CD14-positive monocyte (primary cell): ENCODE data around the gene CTNNA2. TPM values are rescaled to one million over a fixed set of nuclear protein-coding genes. Genes with fewer than 3 reads are reported as not detected.

ENCODE experiments used
- DNase-seq, 3 donors: peaks; one replicate each; pipeline ENCODE4 v3.0.0-alpha.2; 2011 to 2022
- H2AFZ ChIP-seq: 2 replicates; pipeline ENCODE4 v1.6.0; 2012; ENCODE audit warnings: mild to moderate bottlenecking, low read depth, low read length, inconsistent platforms; ENCODE audit not compliant: insufficient read depth, poor library complexity, severe bottlenecking
- H3K27ac ChIP-seq, 2 donors: 1 replicate in 1 of 2; 2 replicates in 1 of 2; pipeline ENCODE4 v1.5.1; 2012 to 2013; ENCODE audit warnings: low read length in 2 of 2, control low read depth in 1 of 2, inconsistent platforms in 1 of 2, low read depth in 1 of 2, mild to moderate bottlenecking in 1 of 2
- H3K27me3 ChIP-seq, 2 donors: one replicate each; pipeline versions ENCODE4 v1.6.0 to v1.6.1; 2011 to 2013; ENCODE audit warnings: low read length in 2 of 2; ENCODE audit not compliant: control insufficient read depth in 2 of 2, insufficient read depth in 2 of 2
- H3K36me3 ChIP-seq, 2 donors: replicated peaks in 1 of 2; 1 replicate in 1 of 2; 2 replicates in 1 of 2; pipeline versions ENCODE4 v1.5.1 to v1.6.1; 2012 to 2013; ENCODE audit warnings: low read length in 2 of 2, control low read depth in 1 of 2, inconsistent platforms in 1 of 2, mild to moderate bottlenecking in 1 of 2; ENCODE audit not compliant: insufficient read depth in 2 of 2, control insufficient read depth in 1 of 2
- H3K4me1 ChIP-seq, 2 donors: 1 replicate in 1 of 2; 2 replicates in 1 of 2; pipeline versions ENCODE4 v1.5.1 to v1.6.1; 2012 to 2013; ENCODE audit warnings: low read length in 2 of 2, control low read depth in 1 of 2, inconsistent platforms in 1 of 2, mild to moderate bottlenecking in 1 of 2, moderate library complexity in 1 of 2; ENCODE audit not compliant: insufficient read depth in 2 of 2, control insufficient read depth in 1 of 2
- H3K4me2 ChIP-seq: replicated peaks from 2 replicates; pipeline ENCODE3; 2012; ENCODE audit warnings: low read length, moderate library complexity, mild to moderate bottlenecking; ENCODE audit not compliant: poor library complexity, severe bottlenecking; ENCODE audit errors: extremely low read depth
- H3K4me3 ChIP-seq, 3 experiments: fragments of 200-600 bp in 1 of 3; sonication (generic) in 1 of 3; replicated peaks in 1 of 3; 1 replicate in 2 of 3; 2 replicates in 1 of 3; pipeline ENCODE4 v1.5.1; 2011 to 2013; ENCODE audit warnings: low read length in 3 of 3, mild to moderate bottlenecking in 3 of 3, control low read depth in 2 of 3, low read depth in 2 of 3, inconsistent platforms in 1 of 3, moderate library complexity in 1 of 3
- H3K79me2 ChIP-seq: 2 replicates; pipeline ENCODE4 v1.6.0; 2012; ENCODE audit warnings: mild to moderate bottlenecking, control low read depth, inconsistent platforms, low read length, moderate library complexity; ENCODE audit not compliant: insufficient read depth
- H3K9ac ChIP-seq: 2 replicates; pipeline ENCODE4 v1.6.0; 2017; ENCODE audit warnings: low read length, mild to moderate bottlenecking; ENCODE audit not compliant: insufficient read depth, poor library complexity, severe bottlenecking
- H3K9me3 ChIP-seq, 2 donors: replicated peaks in 1 of 2; 1 replicate in 1 of 2; 2 replicates in 1 of 2; pipeline versions ENCODE4 v1.5.1 to v1.6.1; 2012 to 2013; ENCODE audit warnings: low read length in 2 of 2, control low read depth in 1 of 2; ENCODE audit not compliant: control insufficient read depth in 1 of 2, insufficient read depth in 1 of 2
- H4K20me1 ChIP-seq: 2 replicates; pipeline ENCODE4 v1.6.0; 2012; ENCODE audit warnings: mild to moderate bottlenecking, low read length, control low read depth, moderate library complexity; ENCODE audit not compliant: insufficient read depth
- H3K27ac Mint-ChIP-seq, 7 donors: one replicate each; pipeline ENCODE4 v1.8.0; 2020; ENCODE audit warnings: mild to moderate bottlenecking in 7 of 7, mixed read lengths in 7 of 7, moderate library complexity in 6 of 7, inconsistent platforms in 2 of 7
- H3K27me3 Mint-ChIP-seq, 3 donors: one replicate each; pipeline ENCODE4 v1.8.0; 2021 to 2022; ENCODE audit warnings: low read depth in 3 of 3, mild to moderate bottlenecking in 3 of 3, mixed read lengths in 3 of 3, moderate library complexity in 3 of 3, inconsistent platforms in 1 of 3
- H3K36me3 Mint-ChIP-seq, 2 donors: one replicate each; pipeline ENCODE4 v1.8.0; 2020; ENCODE audit warnings: mixed read lengths in 2 of 2, inconsistent platforms in 1 of 2, mild to moderate bottlenecking in 1 of 2
- H3K4me1 Mint-ChIP-seq: one replicate; pipeline ENCODE4 v1.8.0; 2020; ENCODE audit warnings: mild to moderate bottlenecking, mixed read lengths
- H3K4me3 Mint-ChIP-seq, 2 donors: one replicate each; pipeline ENCODE4 v1.8.0; 2020; ENCODE audit warnings: mild to moderate bottlenecking in 2 of 2, mixed read lengths in 2 of 2, moderate library complexity in 1 of 2
- H3K9me3 Mint-ChIP-seq, 7 donors: one replicate each; pipeline ENCODE4 v1.8.0; 2020 to 2022; ENCODE audit warnings: mixed read lengths in 7 of 7, mild to moderate bottlenecking in 6 of 7, moderate library complexity in 6 of 7, inconsistent platforms in 2 of 7
- WGBS: methylation state at CpG from one replicate; pipeline ENCODE4 v1.1.5; 2013; ENCODE audit warnings: missing lambda C conversion rate; ENCODE audit not compliant: insufficient coverage; 5-methylcytosine and 5-hydroxymethylcytosine counted together
- intact Hi-C, 2 donors: fragments of 100-400 bp; cut with micrococcal nuclease; formaldehyde crosslinking; loops; one replicate each; pipeline versions ENCODE4 v1.15.0 to v1.15.1; 2023
- polyA plus RNA-seq, 3 donors: library from polyadenylated mRNA; depleted of rRNA in 1 of 3; unstranded in 2 of 3; stranded (reverse) in 1 of 3; fragments of 300-500 nt in 2 of 3; fragments of >200 nt in 1 of 3; fragmentation: Illumina TruSeq in 2 of 3; gene quantifications; 1 replicate in 2 of 3; 2 replicates in 1 of 3; pipeline ENCODE4 v1.2.3, GENCODE V29; 2012 to 2021
- TF ChIP-seq, protein P1 (sequence below): fragments of 200-600 bp; IDR thresholded peaks from one replicate; pipeline ENCODE4 v1.8.0; 2022; ENCODE audit warnings: antibody characterized with exemption, mild to moderate bottlenecking

CTNNA2 gene
- polyA plus RNA-seq, 3 donors = not detected

DNA sequence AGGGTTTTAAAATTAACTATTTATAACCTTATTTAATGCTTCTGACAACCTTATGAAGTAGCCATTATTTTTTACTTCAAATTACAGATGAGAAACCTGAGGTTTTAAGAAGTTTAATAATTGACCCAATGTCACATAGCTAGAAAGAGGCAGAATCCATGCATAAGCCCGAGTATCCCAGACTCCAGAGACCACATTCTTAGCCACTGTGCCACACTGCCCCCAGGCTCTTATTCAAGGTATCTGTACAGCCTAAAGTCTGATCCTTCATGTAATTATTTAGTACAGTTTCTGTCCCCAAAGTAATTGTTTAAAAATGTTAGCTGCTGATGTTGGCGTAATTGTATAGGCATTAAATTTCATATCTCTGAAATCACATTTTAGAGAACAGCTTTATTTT is 916.4 kb downstream of the CTNNA2 start:
- Histone ChIP-seq H3K27ac (no peak overlapping the region), H3K9me3 (peaks cover 0 to 4% of the 10 kb centered on the region in 2 donors), H2AFZ (no peak overlapping the region), H3K79me2 (no peaks in the 10 kb centered on the region), H3K4me1 (no peaks in the 10 kb centered on the region), H3K36me3 (no peaks in the 10 kb centered on the region), H3K4me3 (no peak overlapping the region), H3K4me2 (no peak overlapping the region), H4K20me1 (no peaks in the 10 kb centered on the region), H3K9ac (no peak overlapping the region), H3K27me3 (no peaks in the 10 kb centered on the region)
- Mint-ChIP-seq H3K4me1 (no peaks in the 10 kb centered on the region), H3K36me3 (no peaks in the 10 kb centered on the region), H3K27ac (no peak overlapping the region), H3K4me3 (no peak overlapping the region), H3K27me3 (no peaks in the 10 kb centered on the region), H3K9me3 (peaks cover 0 to 6% (median 4%) of the 10 kb centered on the region in 7 donors)
- no peak for DNase-seq
- intact Hi-C loops = no loop called here
- TF ChIP-seq, protein P1, sequence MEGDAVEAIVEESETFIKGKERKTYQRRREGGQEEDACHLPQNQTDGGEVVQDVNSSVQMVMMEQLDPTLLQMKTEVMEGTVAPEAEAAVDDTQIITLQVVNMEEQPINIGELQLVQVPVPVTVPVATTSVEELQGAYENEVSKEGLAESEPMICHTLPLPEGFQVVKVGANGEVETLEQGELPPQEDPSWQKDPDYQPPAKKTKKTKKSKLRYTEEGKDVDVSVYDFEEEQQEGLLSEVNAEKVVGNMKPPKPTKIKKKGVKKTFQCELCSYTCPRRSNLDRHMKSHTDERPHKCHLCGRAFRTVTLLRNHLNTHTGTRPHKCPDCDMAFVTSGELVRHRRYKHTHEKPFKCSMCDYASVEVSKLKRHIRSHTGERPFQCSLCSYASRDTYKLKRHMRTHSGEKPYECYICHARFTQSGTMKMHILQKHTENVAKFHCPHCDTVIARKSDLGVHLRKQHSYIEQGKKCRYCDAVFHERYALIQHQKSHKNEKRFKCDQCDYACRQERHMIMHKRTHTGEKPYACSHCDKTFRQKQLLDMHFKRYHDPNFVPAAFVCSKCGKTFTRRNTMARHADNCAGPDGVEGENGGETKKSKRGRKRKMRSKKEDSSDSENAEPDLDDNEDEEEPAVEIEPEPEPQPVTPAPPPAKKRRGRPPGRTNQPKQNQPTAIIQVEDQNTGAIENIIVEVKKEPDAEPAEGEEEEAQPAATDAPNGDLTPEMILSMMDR = no peak
- no CpG with 5 or more reads among the region's 2 CpGs for WGBS

DNA sequence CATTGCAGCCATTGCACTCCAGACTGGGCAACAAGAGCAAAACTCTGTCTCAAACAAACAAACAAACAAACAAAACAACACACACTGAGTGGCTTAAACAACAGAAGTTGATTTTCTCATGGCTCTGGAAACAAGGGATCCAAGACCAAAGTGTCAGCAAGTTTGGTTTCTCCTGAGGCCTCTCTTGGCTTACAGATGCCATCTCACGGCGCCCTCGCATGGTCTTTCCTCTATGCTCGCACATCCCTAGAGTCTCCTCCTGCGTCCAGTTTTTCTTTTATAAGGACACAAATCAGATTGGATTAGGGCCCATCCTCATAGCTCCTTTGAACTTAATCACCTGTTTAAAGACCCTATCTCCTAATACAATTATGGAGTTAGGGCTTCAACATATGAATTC is 925.1 kb downstream of the CTNNA2 start:
- peaks cover 0 to 10% of the 10 kb centered on the region in 2 donors for H3K9me3 ChIP-seq
- no peaks in the 10 kb centered on the region for H3K36me3 ChIP-seq
- H3K27ac ChIP-seq = no peak overlapping the region
- H4K20me1 ChIP-seq = no peaks in the 10 kb centered on the region
- H3K9me3 Mint-ChIP-seq = peaks cover 0 to 16% (median 2%) of the 10 kb centered on the region in 7 donors
- H3K4me3 Mint-ChIP-seq = no peak overlapping the region
- H2AFZ ChIP-seq = no peak overlapping the region
- 93% methylated on average over 4 of the region's 5 CpGs for WGBS
- no peaks in the 10 kb centered on the region for H3K36me3 Mint-ChIP-seq
- H3K4me3 ChIP-seq = no peak overlapping the region
- DNase-seq = no peak
- H3K79me2 ChIP-seq = no peaks in the 10 kb centered on the region
- no peak overlapping the region for H3K27ac Mint-ChIP-seq
- H3K27me3 Mint-ChIP-seq = peaks cover 0 to 2% (median 0%) of the 10 kb centered on the region in 3 donors
- H3K4me2 ChIP-seq = no peak overlapping the region
- no peaks in the 10 kb centered on the region for H3K27me3 ChIP-seq
- intact Hi-C loops = no loop called here
- H3K9ac ChIP-seq = no peak overlapping the region
- no peaks in the 10 kb centered on the region for H3K4me1 Mint-ChIP-seq
- no peaks in the 10 kb centered on the region for H3K4me1 ChIP-seq
- TF ChIP-seq, protein P1 = no peak
